Endothelial cell of umbilical vein (primary cell): ENCODE measurements around the gene KLRG1. TPM values are rescaled to one million over a fixed set of nuclear protein-coding genes. Genes with fewer than 3 reads are reported as not detected.

Experiments
- BruUV-seq: library from RNA; stranded (reverse); fragments of 400-500 nt; replicated peaks from 2 replicates; lab custom pipeline; 2021; lab: Mats Ljungman, UMichigan
- CTCF ChIA-PET: fragments of 300-600, 350-600 bp; sonication (Branson Sonifier 250); formaldehyde crosslinking; loops from one replicate; lab custom pipeline; 2021; ENCODE audit warnings: antibody characterized with exemption, inconsistent platforms; lab: Charles Lee
- POLR2A ChIA-PET: fragments of 300-600, 350-600 bp; sonication (Branson Sonifier 250); formaldehyde crosslinking; loops from one replicate; lab custom pipeline; 2021; ENCODE audit warnings: antibody characterized with exemption, inconsistent platforms; lab: Charles Lee
- DNase-seq: peaks from one replicate; pipeline ENCODE4 v3.0.0-alpha.2; 2011; ENCODE audit warnings: low read depth, low spot score
- FAIRE-seq: peaks from 2 replicates; lab custom pipeline; 2011; peaks lifted over from hg19 to GRCh38; lab: Jason Lieb, UNC
- H2AFZ ChIP-seq: 2 replicates; pipeline ENCODE4 v1.6.0; 2012; ENCODE audit warnings: low read depth, low read length, control low read depth, inconsistent platforms
- H3K27ac ChIP-seq: 2 replicates; pipeline ENCODE4 v1.5.1; 2011; ENCODE audit warnings: low read depth, mild to moderate bottlenecking, control low read depth, low read length, moderate library complexity; ENCODE audit not compliant: insufficient read depth
- H3K27me3 ChIP-seq, 2 experiments: 2 replicates each; pipeline versions ENCODE4 v1.6.0 to v1.6.1; 2011; ENCODE audit warnings: low read length in 2 of 2, mixed read lengths in 1 of 2; ENCODE audit not compliant: control insufficient read depth in 2 of 2, insufficient read depth in 2 of 2
- H3K36me3 ChIP-seq, 2 experiments: 2 replicates in 1 of 2; 3 replicates in 1 of 2; pipeline ENCODE4 v1.5.1; 2011; ENCODE audit warnings: low read length in 2 of 2, mild to moderate bottlenecking in 1 of 2, moderate library complexity in 1 of 2; ENCODE audit not compliant: control insufficient read depth in 2 of 2, insufficient read depth in 2 of 2; ENCODE audit errors: extremely low read depth in 1 of 2
- H3K4me1 ChIP-seq: 3 replicates; pipeline ENCODE4 v1.5.1; 2011; ENCODE audit warnings: mild to moderate bottlenecking, low read length; ENCODE audit not compliant: control insufficient read depth, insufficient read depth; ENCODE audit errors: extremely low read depth
- H3K4me2 ChIP-seq: 2 replicates; pipeline ENCODE4 v1.6.1; 2011; ENCODE audit warnings: low read length, control low read depth, mixed read lengths; ENCODE audit not compliant: insufficient read depth
- H3K4me3 ChIP-seq, 3 experiments: fragments of 200-600 bp in 1 of 3; sonication (generic), shearing (Covaris generic) in 1 of 3; replicated peaks in 1 of 3; 2 replicates each; pipeline ENCODE4 v1.5.1; 2011 to 2016; ENCODE audit warnings: control low read depth in 3 of 3, low read length in 3 of 3, mild to moderate bottlenecking in 2 of 3, inconsistent platforms in 1 of 3, low read depth in 1 of 3, moderate library complexity in 1 of 3; ENCODE audit not compliant: insufficient read depth in 1 of 3
- H3K79me2 ChIP-seq: 2 replicates; pipeline ENCODE4 v1.6.0; 2012; ENCODE audit warnings: low read length, inconsistent platforms; ENCODE audit not compliant: control insufficient read depth, insufficient read depth
- H3K9ac ChIP-seq: replicated peaks from 2 replicates; pipeline ENCODE3; 2011; ENCODE audit warnings: low read length, control low read depth; ENCODE audit not compliant: insufficient read depth; ENCODE audit errors: extremely low read depth
- H3K9me1 ChIP-seq: replicated peaks from 3 replicates; pipeline ENCODE4 v1.6.0; 2011; ENCODE audit warnings: mild to moderate bottlenecking, low read length; ENCODE audit not compliant: control insufficient read depth, insufficient read depth; ENCODE audit errors: extremely low read depth
- H3K9me3 ChIP-seq: replicated peaks from 2 replicates; pipeline ENCODE4 v1.5.1; 2012; ENCODE audit warnings: low read length, inconsistent platforms; ENCODE audit not compliant: control insufficient read depth, insufficient read depth
- H4K20me1 ChIP-seq: replicated peaks from 2 replicates; pipeline ENCODE3; 2011; ENCODE audit warnings: mild to moderate bottlenecking, low read length; ENCODE audit not compliant: control insufficient read depth, insufficient read depth; ENCODE audit errors: extremely low read depth
- CTCF ChIP-seq, 2 donors: IDR thresholded peaks; 1 replicate in 1 of 2; 2 replicates in 1 of 2; pipeline ENCODE4 v1.5.1; 2011; ENCODE audit warnings: low read length in 2 of 2, mild to moderate bottlenecking in 2 of 2, moderate library complexity in 2 of 2, control low read depth in 1 of 2, inconsistent platforms in 1 of 2, low read depth in 1 of 2; ENCODE audit not compliant: insufficient read depth in 1 of 2; ENCODE audit errors: extremely low read depth in 1 of 2
- EZH2 ChIP-seq: IDR thresholded peaks from 2 replicates; pipeline ENCODE4 v1.6.1; 2012; ENCODE audit warnings: borderline replicate concordance, low read depth, mild to moderate bottlenecking, moderate library complexity, low read length, inconsistent platforms; ENCODE audit not compliant: severe bottlenecking
- FOS ChIP-seq: IDR thresholded peaks from 2 replicates; pipeline ENCODE4 v1.6.1; 2011; ENCODE audit warnings: mild to moderate bottlenecking, low read length, moderate library complexity, borderline replicate concordance; ENCODE audit not compliant: insufficient read depth
- GATA2 ChIP-seq: IDR thresholded peaks from 2 replicates; pipeline ENCODE4 v1.7.0; 2011; ENCODE audit warnings: low read depth, mild to moderate bottlenecking, moderate library complexity, mixed read lengths, low read length; ENCODE audit not compliant: insufficient read length, insufficient read depth
- MYC ChIP-seq: IDR thresholded peaks from one replicate; pipeline ENCODE4 v1.6.1; 2011; ENCODE audit warnings: mild to moderate bottlenecking, low read depth, low read length
- POLR2A ChIP-seq: IDR thresholded peaks from 2 replicates; pipeline ENCODE4 v1.6.1; 2012; ENCODE audit warnings: low read depth, mild to moderate bottlenecking, control low read depth, low read length
- POLR2AphosphoS5 ChIP-seq: IDR thresholded peaks from 2 replicates; pipeline ENCODE4 v1.6.1; 2012; ENCODE audit warnings: low read depth, mild to moderate bottlenecking, control low read depth, low read length, moderate library complexity; ENCODE audit not compliant: insufficient read depth
- dilution Hi-C: fragments of 300-500 bp; cut with MboI; formaldehyde crosslinking; loops from one replicate; pipeline ENCODE4 v1.15.0; 2019; ENCODE audit warnings: low sequenced_read_pairs; ENCODE audit not compliant: extremely low pct_ligation_motif_present
- intact Hi-C: fragments of 100-400 bp; cut with micrococcal nuclease; formaldehyde crosslinking; loops from one replicate; pipeline ENCODE4 v1.10.0; 2022
- polyA plus RNA-seq, 4 experiments: library from polyadenylated mRNA; depleted of rRNA in 3 of 4; stranded (reverse) in 3 of 4; unstranded in 1 of 4; fragments of >200 nt; gene quantifications; 2 replicates each; pipeline versions ENCODE4 v1.2.1 to v1.2.3, GENCODE V29; 2011 to 2012; ENCODE audit warnings: missing spikeins in 1 of 4
- total RNA-seq: library from RNA; stranded (reverse); gene quantifications from 2 replicates; pipeline ENCODE4 v1.2.3, GENCODE V29; 2021

KLRG1 gene
- total and polyA plus RNA-seq, 2 donors (not counting 3 experiments of a cell fraction or from before 2014, with no cell fraction given): 4.4 to 15.9 TPM

- H3K27me3 ChIP-seq: no peaks in the 10 kb centered on the region
- H3K4me2 ChIP-seq: no peak overlapping the region
- H3K9ac ChIP-seq: no peak overlapping the region
- BruUV-seq: no TSS peak
- no peaks in the 10 kb centered on the region for H4K20me1 ChIP-seq
- H3K36me3 ChIP-seq: no peaks in the 10 kb centered on the region
- no peak overlapping the region for H2AFZ ChIP-seq
- FAIRE-seq: no peak
- TF ChIP-seq MYC: no peak
- no peak for TF ChIP-seq GATA2
- no peak for TF ChIP-seq POLR2A
- no peak for TF ChIP-seq CTCF (IDR thresholded peaks at IDR 0.05; ENCODE audit: extremely low read depth in 1 of 2, insufficient read depth in 1 of 2, low read depth in 1 of 2, low read length in 2 of 2)
- TF ChIP-seq POLR2AphosphoS5: no peak
- no peak for TF ChIP-seq FOS
- no peak for TF ChIP-seq EZH2
- no peak for DNase-seq
- H3K27ac ChIP-seq: no peak overlapping the region
- ChIA-PET CTCF (interaction anchor here (1.5 kb wide), 1 partner anchor 11 kb away, joined by 5 read pairs; the partner anchor contains the start of gene M6PR), POLR2A (no interaction called here)
- H3K9me3 ChIP-seq: no peaks in the 10 kb centered on the region
- dilution Hi-C loops (no loop called here), intact Hi-C loops (no loop called here)
- no peaks in the 10 kb centered on the region for H3K9me1 ChIP-seq
- H3K4me1 ChIP-seq: no peaks in the 10 kb centered on the region
- H3K4me3 ChIP-seq: no peak overlapping the region
- no peaks in the 10 kb centered on the region for H3K79me2 ChIP-seq
Observed at GRCh38 chr12:8960176-8960575, 29.2 kb upstream of the KLRG1 start.
